ENCODE results near the gene MEIOC. TPM values are rescaled to one million over a fixed set of nuclear protein-coding genes. Genes with fewer than 3 reads are reported as not detected.
"Not testable (repeated sequence)": the region's sequence is repeated elsewhere in the genome, so short reads cannot be mapped to it uniquely, and the experiment has no call there.

Gene MEIOC
- total RNA-seq, 1 experiment from 2014 or later, result not detected

DNA sequence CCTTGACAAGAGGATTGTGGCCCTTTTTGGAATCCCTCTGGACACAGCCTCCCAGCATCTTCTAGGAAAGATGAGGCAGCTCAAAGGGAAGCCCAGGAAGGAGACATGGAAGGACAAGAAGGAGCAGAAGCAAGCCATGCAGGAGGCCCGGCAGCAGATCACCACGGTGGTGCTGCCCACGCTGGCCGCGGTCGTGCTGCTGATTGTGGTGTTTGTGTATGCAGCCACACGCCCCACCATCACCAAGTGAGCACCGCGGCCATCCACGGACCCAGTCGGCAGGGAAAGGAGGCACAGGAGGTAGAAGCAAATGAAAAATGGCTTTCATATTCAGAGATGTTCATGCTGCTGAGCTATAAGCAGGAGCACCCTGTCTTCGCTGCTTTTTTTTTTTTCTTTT is 10.9 kb upstream of the MEIOC start:
- in situ Hi-C loops (cut with HindIII; ENCODE audit: low sequenced_read_pairs), result no loop called here
- DNase-seq (ENCODE audit: low spot score), result no peak

DNA sequence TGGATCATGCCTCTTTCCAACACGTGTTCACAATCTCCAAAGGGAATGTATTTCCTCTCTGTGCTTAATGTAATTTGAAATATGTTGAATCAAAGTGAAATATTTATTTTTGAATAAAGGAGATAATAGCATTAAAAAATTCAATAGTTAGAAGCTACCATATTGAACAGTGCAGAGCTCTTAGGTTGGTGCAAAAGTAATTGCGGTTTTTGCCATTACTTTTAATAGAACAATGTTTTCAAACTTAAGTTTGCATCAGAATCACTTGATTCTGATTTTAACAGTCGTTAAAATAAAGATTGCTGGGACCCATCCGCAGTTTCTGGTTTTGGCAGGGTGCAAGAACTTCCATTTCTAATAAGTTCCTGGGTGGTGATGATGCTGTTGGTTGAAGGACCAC is 10.0 kb upstream of the MEIOC start:
- no peak for DNase-seq (ENCODE audit: low spot score)
- in situ Hi-C loops (cut with HindIII; ENCODE audit: low sequenced_read_pairs), result no loop called here

DNA sequence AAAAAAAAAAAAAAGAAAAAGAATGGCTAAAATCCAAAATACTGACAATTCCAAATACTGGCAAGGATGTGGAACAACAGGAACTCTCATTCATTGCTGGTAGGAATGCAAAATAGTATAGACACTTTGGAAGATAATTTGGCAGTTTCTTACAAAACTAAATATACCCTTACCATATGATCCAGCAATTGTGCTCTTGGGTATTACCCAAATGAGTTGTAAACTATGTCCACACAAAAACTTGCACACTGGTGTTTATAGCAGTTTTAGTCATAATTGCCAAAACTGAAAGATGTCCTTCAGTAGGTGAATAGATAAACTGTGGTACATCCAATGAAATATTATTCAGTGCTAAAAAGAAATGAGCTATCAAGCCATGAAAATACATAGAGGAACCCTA is 8.5 kb upstream of the MEIOC start:
- no peak for DNase-seq (ENCODE audit: low spot score)
- in situ Hi-C loops (cut with HindIII; ENCODE audit: low sequenced_read_pairs), result no loop called here

DNA sequence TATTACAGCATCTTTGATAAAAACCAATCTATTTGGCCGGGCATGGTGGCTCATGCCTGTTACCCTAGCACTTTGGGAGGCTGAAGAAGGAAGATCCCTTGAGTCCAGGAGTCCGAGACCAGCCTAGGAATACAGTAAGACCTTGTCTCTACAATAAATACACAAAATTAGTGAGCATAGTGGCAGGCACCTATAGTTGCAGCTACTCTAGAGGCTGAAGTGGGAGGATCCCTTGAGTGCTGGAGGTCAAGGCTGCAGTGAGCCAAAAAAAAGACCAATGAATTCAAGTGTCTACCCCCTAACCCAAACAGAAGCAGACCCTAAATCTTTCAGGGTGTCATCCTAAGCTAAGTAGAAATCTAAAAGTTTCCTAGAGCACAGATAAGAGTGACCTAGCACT is 7.3 kb upstream of the MEIOC start:
- DNase-seq (ENCODE audit: low spot score), result no peak
- in situ Hi-C loops (cut with HindIII; ENCODE audit: low sequenced_read_pairs), result no loop called here

DNA sequence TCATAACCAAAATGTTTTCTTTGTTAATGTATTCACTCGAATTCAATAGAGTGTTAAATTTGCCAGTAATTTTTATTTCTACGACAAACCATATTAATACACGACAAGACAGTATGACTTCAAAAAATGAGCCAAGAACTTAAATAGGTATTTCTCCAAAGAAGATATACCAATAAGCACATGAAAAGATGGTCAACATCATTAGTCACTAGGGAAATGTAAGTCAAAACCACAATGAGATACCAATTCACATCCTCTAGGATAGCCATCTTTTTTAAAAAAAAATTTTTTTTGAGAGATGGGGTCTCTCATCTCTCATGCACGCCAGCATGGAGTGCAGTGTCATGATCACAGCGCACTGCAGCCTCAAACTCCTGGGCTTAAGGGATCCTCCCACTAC is 5.0 kb upstream of the MEIOC start:
- DNase-seq (ENCODE audit: low spot score), result no peak
- in situ Hi-C loops (cut with HindIII; ENCODE audit: low sequenced_read_pairs), result no loop called here

DNA sequence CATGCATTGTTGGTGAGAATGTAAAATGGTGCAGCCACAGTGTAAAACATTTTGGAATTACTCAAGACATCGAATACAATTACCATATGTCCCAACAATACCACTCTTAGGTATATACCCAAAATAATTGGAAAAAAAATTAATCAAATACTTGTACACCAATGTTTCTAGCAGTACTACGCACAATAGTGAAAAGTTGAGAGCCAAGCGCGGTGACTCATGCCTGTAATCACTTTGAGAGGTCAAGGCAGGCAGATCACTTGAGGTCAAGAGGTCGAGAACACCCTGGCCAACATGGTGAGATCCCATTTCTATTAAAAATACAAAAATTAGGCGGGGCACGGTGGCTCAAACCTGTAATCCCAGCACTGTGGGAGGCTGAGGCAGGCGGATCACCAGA is 3.5 kb upstream of the MEIOC start:
- DNase-seq (ENCODE audit: low spot score), result no peak
- in situ Hi-C loops (cut with HindIII; ENCODE audit: low sequenced_read_pairs), result no loop called here

DNA sequence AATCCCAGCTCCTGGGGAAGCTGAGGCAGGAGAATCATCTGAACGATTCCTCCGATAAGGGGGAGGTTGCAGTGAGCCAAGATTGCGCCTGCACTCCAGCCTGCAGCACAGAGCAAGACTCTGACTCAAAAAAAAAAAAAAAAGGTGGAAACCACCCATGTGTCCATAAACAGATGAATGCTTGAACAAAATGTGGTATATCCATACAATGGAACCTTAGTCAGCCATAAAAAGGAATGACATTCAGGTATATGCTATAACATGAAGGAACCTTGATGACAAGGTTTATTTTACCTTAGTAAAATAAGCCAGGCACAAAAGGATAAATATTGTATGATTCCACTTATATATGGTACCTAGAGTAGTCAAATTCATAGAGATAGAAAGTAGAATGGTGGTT is 2.9 kb upstream of the MEIOC start:
- no peak for DNase-seq (ENCODE audit: low spot score)
- in situ Hi-C loops (cut with HindIII; ENCODE audit: low sequenced_read_pairs), result no loop called here

DNA sequence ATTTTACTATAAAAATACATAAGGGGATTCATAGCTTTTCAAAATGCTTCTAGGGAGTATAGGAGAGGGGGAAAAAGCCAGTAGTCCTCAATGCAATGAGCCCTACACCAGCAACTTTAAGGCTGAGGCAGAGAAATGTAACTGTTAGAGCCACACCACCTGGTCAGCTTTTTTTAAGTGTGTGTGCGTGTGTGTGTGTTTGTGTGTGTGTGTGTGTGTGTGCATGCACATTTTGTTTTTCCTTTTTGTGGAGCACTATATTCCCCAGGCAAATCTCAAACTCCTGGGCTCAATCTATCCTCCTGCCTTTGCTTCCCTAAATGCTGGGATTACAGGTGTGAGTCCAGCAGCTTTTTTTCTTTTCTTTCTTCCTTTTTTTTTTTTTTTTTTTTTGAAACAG is 2.3 kb upstream of the MEIOC start:
- DNase-seq (ENCODE audit: low spot score), result no peak
- in situ Hi-C loops (cut with HindIII; ENCODE audit: low sequenced_read_pairs), result no loop called here

DNA sequence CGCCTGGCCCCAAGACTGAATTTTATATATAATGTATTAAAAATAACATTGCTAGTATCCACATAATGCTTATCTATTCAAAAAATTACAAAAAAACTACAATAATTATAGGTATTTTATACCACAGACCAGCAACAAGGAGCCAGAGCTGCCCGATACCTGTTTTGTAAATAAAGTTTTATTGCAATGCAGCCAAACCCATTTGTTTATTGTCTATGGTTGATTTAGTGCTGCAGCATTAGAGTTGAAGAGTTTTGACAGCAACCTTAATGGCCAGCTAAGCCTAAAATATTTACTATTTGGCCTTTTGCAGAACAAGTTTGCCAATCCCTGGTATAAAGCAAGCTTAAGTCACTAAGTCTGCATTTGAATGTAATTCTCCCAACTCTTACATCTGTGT is 5.6 kb downstream of the MEIOC start:
- DNase-seq (ENCODE audit: low spot score), result no peak
- in situ Hi-C loops (cut with HindIII; ENCODE audit: low sequenced_read_pairs), result no loop called here

DNA sequence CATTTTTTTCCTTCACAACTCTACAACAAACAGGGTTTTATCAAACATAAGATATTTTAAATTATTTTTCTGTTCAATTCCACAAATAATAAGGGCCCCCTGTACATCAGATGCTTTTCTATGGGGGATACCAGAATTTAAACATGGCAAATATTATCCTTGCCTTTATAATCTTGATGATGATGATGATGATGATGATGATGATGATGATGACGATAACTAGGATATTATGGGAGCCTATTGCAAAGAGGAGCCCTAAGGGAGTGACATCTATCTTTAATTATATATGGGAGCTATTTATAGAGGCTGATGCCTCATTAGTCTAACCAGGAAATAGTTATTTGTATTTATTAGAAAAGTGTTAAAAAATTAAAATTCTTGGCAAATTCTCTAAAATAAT is 6.8 kb downstream of the MEIOC start:
- in situ Hi-C loops (cut with HindIII; ENCODE audit: low sequenced_read_pairs), result no loop called here
- no peak for DNase-seq (ENCODE audit: low spot score)

DNA sequence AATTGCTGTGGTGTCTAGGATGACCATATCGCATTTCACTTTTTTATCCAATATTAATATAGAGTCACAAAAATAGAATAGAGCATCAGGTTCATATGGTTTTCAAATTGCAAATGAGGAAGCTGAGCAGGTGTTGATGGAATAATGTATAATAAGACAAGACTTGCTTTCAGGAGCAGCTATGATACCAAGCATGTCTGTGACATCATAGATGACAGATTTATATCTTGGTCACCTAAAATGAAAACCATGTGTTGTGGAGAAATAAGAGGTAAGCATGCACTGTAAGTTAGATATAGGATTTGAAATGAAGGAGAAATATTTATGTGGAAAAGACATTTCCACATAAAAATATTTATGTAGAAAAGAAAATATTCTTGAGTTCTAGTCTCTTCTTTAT is 8.6 kb downstream of the MEIOC start:
- in situ Hi-C loops (cut with HindIII; ENCODE audit: low sequenced_read_pairs), result no loop called here
- no peak for DNase-seq (ENCODE audit: low spot score)

DNA sequence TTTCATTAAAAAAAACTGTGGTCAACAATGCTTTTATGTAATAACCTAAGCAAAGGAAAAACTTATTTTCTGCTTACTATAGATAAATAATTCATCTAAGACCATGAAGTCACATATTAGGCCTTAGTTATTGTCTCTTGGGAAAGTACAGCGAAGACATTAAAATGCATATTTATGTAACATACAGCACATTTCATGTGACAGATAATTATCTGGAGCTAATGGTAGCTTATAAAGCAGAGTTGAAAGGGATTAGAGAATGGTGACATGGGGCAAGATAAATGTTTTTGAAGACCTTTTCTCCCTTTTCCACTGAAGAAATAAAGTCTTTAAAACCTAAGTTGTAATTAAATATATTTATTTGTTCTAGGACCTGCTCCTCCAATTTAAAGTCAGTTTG is 9.7 kb downstream of the MEIOC start:
- in situ Hi-C loops (cut with HindIII; ENCODE audit: low sequenced_read_pairs), result no loop called here
- DNase-seq (ENCODE audit: low spot score), result no peak

DNA sequence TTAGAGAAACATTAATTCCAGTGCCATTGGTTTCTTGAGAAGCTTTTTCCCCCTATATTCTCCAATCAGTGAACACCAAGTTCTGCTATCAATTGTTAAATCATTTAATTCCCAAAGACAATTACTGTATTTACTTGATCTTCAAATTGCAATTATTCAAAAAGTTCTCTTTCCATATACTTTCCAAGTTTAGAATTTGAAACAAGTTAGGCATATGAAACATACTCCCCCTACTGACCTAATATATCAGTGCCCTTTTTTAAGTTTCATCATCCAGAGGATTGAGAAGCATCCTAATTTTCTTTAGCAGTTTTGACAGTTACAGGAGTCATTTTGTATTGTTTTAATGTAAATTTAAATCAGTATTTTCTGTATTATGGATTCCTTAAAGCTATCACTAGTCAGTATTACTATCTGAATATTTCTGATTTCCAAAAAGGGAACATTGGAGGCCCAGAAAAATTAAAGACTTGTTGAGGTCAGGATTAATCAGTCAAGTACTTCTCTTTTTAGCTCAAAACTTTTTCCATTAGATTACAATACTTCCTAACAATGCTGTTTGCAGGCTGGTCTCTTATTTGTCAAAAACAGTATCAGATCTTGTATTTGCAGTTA is 16.3 kb downstream of the MEIOC start:
- in situ Hi-C loops (cut with HindIII; ENCODE audit: low sequenced_read_pairs), result no loop called here
- DNase-seq (ENCODE audit: low spot score), result no peak

DNA sequence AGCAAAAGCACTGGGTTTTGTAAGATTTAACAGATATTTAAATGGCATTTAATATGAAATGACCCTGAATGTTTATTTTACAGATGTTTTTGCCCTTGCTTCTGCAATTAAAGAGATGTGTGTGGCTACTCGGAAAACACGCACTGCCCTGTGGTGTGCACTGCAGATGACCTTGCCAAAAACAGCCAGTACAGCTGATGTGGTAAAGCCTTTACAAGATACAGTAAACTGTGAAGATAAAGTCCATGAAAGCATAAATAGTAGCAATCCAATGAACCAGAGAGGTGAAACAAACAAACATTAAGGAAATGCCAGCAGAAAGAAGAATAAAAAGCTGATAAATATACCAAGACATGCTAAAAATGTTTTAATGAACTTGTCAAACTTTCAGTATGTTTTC is 17.6 kb downstream of the MEIOC start:
- DNase-seq (ENCODE audit: low spot score), result no peak
- in situ Hi-C loops (cut with HindIII; ENCODE audit: low sequenced_read_pairs), result no loop called here

DNA sequence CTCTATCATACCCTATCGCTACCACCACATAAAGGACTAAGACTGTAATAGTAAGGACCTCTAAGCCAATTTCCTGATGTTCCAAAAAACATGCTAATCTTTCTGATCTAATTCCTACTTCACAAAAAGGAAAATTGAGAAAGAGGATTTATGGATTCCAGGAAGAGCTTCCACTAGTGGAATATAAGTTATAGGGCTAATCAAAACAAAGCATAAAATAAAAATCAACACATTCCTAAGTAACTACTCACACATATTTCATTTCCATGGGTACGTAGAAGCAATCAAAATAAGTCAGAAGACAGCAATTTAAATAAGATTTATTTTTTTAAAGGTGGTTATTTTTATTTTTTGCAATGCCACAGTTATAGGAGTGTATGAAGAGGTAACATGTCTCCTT is 20.9 kb downstream of the MEIOC start:
- in situ Hi-C loops (cut with HindIII; ENCODE audit: low sequenced_read_pairs), result no loop called here
- DNase-seq (ENCODE audit: low spot score), result no peak

DNA sequence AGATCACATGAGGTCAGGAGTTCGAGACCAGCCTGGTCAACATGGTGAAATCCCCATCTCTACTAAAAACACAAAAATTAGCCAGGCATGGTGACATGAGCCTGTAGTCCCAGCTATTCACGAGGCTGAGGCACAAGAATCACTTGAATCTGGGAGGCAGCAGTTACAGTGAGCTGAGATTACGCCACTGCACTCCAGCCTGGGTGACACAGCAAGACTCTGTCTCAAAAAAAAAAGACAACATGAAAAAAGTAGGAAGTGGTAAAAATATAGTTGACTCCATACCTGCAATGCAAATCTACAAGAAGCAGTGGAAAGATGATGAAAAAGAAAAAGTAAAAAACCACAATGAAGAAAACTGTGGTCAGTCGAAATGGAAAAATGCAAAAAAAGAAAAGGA is 27.0 kb downstream of the MEIOC start:
- in situ Hi-C loops (cut with HindIII; ENCODE audit: low sequenced_read_pairs); DNase-seq (ENCODE audit: low spot score): not testable (repeated sequence)

DNA sequence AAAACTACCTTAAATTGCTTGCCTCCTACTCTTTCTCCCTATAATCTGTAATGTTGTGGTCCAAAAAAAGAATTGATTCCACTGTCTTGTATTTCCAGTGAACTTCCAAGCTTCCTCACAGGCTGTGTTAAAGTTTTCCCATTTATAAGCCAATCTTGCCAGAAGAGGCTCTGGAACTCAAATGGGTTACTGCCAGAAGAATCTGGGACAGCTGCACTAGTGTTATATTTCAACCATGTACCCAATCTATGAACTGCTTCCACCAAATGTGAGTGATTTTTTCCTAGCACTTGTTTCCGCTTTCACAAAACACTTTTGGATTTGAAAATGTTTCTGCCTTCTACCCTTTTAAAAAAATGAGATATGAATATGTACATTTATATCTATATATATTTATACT is 31.5 kb downstream of the MEIOC start:
- no peak for DNase-seq (ENCODE audit: low spot score)
- in situ Hi-C loops (cut with HindIII; ENCODE audit: low sequenced_read_pairs), result no loop called here

DNA sequence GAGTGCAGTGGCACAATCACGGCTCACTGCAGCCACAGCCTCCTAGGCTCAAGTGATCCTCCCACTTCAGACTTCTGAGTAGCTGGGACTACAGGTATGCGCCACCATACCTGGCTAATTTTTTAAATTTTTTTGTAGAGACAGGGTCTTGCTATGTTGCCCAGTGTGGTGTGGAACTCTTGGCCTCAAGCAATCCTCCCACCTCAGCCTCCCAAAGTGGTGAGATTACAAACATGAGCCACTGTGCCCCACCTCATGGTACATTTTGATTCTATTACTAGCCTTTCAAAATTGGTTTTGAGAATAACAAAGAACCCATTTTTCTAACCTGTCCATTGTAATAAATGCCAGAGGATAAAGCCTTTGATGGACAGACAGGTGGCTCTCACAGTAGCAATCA is 31.9 kb downstream of the MEIOC start:
- no peak for DNase-seq (ENCODE audit: low spot score)
- in situ Hi-C loops (cut with HindIII; ENCODE audit: low sequenced_read_pairs), result no loop called here

DNA sequence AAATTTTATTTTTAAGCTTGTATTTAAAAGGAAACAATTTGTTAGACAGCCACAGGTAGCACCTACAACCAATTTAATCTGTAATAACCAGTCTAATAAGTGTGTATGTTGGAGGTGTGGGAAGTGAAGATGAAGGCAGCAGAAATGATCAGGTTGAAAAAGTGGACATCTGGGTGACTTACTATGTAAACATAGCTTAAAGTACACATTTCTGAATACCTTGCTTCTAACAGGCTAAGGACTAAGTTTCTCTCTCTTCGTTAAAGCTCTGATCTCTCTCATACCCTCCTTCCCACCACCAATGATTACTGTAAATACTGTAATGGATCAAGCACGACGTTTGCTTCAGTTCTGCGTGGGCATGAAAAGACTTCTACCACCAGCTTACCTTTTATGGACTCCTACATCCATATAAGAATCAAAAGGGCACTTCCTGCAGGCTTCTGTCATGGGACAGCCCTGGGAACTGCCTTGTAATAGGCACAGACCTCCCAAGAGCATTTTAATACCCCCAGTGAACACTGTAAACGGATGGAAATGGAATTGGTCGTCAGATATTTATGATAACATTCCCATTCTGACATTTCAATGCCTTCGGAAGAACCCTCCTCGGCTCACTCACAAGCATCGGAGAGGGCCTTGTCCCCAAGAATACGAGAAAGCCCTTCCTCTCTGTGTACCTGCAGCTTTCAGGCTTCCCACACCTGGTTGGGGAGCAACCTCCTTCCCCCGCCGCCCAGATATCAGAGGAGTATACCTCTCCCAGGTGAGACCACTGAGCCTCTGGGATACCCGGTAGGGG is 32.6 kb downstream of the MEIOC start:
- in situ Hi-C loops (cut with HindIII; ENCODE audit: low sequenced_read_pairs), result no loop called here

DNA sequence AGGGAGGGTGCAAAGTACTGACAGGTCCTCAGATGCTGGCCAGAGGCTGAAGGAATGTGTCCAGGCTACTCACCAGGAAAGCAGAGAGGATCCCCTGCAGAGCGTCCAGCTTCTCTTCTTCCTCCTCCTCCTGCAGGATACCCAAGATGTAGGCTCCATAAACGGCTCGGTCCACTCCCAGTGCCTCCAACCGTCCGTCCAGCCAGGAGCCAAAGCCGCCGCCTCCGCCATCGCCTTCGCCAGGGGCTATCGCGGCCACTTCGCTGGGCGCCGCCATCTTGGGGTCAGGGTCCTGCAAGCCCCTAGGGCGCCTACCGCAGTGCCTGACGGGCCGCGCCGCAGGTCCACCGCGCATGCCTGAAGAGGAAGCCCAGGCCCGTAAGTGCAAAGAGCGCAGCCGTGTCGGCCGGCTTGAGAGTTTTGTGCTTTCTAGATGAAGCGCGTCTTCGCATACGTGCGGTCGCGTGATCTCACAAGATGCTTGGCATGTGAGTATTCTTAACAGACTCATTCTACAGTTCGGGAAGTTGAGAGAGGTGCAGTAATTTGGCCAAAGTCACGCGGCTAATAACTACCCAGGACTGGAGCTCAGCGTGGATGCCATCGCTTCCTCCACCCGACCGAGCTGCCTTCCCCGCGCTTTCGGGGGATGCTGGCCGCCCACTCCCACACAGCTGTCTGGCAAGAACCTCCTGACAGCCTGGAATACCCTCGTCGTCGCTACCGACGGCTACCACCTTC is 33.4 kb downstream of the MEIOC start, which contains the start of gene CCDC43:
Gene CCDC43, minus strand, starts transcription at position 300 of the 741 bp plus-strand sequence. Its CDS starts 23 bp downstream, at position 277.
- in situ Hi-C loops (cut with HindIII; ENCODE audit: low sequenced_read_pairs), result no loop called here
- DNase-seq (ENCODE audit: low spot score), result peak; percentile 91

More for the DNA sequence above, 32.6 kb downstream of the MEIOC start:
- DNase-seq (ENCODE audit: low spot score), result no peak
